NB4 (cell line): ENCODE data around the gene KMT2B.

Source experiments
- DNase-seq: peaks from one replicate; pipeline ENCODE4 v3.0.0; 2010; ENCODE audit warnings: low read depth
- H3K4me3 ChIP-seq: one replicate; pipeline ENCODE4 v1.5.1; 2011; ENCODE audit warnings: mild to moderate bottlenecking, low read depth, low read length, moderate library complexity
- MAX ChIP-seq: IDR thresholded peaks from 2 replicates; pipeline ENCODE4 v1.6.1; 2011; ENCODE audit warnings: low read depth, low read length
- MYC ChIP-seq: IDR thresholded peaks from 2 replicates; pipeline ENCODE4 v1.6.1; 2011; ENCODE audit warnings: low read depth, low read length
- POLR2A ChIP-seq: IDR thresholded peaks from 2 replicates; pipeline ENCODE4 v1.6.1; 2011; ENCODE audit warnings: mild to moderate bottlenecking; ENCODE audit not compliant: insufficient read length; ENCODE audit errors: extremely low read depth
- TF ChIP-seq, protein P1 (sequence below): IDR thresholded peaks from one replicate; pipeline ENCODE4 v1.5.1; 2012; ENCODE audit warnings: low read depth, low read length

KMT2B gene

DNA sequence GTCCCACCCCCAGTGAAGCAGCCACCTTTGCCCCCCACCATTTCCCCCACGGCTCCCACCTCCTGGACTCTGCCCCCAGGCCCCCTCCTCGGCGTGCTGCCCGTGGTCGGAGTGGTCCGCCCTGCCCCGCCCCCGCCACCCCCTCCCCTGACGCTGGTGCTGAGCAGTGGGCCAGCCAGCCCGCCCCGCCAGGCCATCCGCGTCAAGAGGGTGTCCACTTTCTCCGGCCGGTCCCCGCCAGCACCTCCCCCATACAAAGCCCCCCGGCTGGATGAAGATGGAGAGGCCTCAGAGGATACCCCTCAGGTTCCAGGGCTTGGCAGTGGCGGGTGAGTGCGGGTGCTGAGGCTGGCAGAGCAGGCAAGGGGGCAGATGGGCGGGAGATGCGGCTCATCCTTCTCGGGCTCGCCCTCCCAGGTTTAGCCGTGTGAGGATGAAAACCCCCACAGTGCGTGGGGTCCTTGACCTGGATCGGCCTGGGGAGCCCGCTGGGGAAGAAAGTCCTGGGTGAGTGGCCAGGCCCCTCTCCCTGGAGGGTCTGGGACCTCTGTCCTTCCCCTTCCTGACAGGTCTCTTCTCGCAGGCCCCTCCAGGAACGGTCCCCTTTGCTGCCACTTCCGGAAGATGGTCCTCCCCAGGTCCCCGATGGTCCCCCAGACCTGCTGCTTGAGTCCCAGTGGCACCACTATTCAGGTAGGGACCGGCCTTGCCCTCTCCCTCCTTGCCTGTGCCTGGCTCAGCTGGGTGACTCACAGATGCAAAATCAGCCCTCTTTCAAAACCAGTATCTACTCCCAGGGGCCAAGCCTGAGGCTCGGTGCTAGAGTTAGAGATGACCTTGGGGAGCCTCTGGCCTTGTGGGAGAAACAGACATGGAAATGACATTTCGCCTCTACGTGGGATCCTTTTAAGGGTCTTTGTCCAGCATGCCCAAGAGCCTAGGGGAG lies 15.7 kb downstream of the KMT2B start:
- no peak for DNase-seq
- TF ChIP-seq POLR2A: no peak
- no peak for TF ChIP-seq MYC
- TF ChIP-seq, protein P1, sequence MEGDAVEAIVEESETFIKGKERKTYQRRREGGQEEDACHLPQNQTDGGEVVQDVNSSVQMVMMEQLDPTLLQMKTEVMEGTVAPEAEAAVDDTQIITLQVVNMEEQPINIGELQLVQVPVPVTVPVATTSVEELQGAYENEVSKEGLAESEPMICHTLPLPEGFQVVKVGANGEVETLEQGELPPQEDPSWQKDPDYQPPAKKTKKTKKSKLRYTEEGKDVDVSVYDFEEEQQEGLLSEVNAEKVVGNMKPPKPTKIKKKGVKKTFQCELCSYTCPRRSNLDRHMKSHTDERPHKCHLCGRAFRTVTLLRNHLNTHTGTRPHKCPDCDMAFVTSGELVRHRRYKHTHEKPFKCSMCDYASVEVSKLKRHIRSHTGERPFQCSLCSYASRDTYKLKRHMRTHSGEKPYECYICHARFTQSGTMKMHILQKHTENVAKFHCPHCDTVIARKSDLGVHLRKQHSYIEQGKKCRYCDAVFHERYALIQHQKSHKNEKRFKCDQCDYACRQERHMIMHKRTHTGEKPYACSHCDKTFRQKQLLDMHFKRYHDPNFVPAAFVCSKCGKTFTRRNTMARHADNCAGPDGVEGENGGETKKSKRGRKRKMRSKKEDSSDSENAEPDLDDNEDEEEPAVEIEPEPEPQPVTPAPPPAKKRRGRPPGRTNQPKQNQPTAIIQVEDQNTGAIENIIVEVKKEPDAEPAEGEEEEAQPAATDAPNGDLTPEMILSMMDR: no peak
- TF ChIP-seq MAX: no peak

DNA sequence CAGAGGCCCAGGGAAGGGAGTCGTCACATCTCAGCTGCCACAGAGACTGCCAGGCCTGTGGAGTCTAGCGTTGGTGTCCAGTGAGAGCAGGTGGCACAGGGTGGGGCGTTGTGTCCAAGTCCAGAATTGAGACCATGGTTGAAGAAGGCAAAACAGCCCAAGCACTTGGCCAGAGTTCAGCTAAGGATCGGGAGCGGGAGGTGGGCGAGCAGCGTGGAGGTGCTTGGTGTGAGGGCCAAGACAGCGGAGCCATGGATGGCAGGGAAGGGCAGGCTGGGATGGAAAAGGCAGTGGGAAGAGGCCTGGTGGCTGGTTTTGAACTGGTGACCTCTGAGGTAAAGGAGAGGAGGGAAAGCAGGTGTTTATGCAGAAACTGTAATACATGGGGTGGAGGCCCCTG lies 16.5 kb downstream of the KMT2B start:
- no peak overlapping the region for H3K4me3 ChIP-seq
- no peak for DNase-seq

More for the DNA sequence above, 15.7 kb downstream of the KMT2B start:
- H3K4me3 ChIP-seq: no peak overlapping the region

GRCh38 chr19:35734889-35735288 lies 17.1 kb downstream of the KMT2B start:
- H3K4me3 ChIP-seq: no peak overlapping the region
- TF ChIP-seq, protein P1: no peak
- no peak for TF ChIP-seq MAX
- no peak for TF ChIP-seq POLR2A
- TF ChIP-seq MYC: no peak
- no peak for DNase-seq

More for the DNA sequence above, 16.5 kb downstream of the KMT2B start:
- TF ChIP-seq MYC: no peak
- TF ChIP-seq, protein P1: no peak
- TF ChIP-seq POLR2A: no peak
- TF ChIP-seq MAX: no peak

GRCh38 chr19:35736913-35737886 lies 19.4 kb downstream of the KMT2B start:
- DNase-seq: no peak
- TF ChIP-seq MAX (no peak), POLR2A (no peak), MYC (no peak)
- TF ChIP-seq, protein P1: no peak
- H3K4me3 ChIP-seq: no peak overlapping the region

- no peak for DNase-seq
- no peak overlapping the region for H3K4me3 ChIP-seq
- TF ChIP-seq POLR2A: no peak
- TF ChIP-seq, protein P1: no peak
- no peak for TF ChIP-seq MAX
Observed at GRCh38 chr19:35738021-35738886, 20.5 kb downstream of the KMT2B start.
